GM19395 (cell line): ENCODE results near the gene MERTK.
"Not testable (repeated sequence)": the region's sequence is repeated elsewhere in the genome, so short reads cannot be mapped to it uniquely, and the experiment has no call there.

ENCODE experiments used
- ATAC-seq: cut with Tn5 transposase; IDR thresholded peaks from one replicate; pipeline ENCODE4 v1.9.1; 2021; ENCODE audit warnings: mild to moderate bottlenecking, moderate library complexity; ENCODE audit not compliant: unreplicated experiment

Gene MERTK

DNA sequence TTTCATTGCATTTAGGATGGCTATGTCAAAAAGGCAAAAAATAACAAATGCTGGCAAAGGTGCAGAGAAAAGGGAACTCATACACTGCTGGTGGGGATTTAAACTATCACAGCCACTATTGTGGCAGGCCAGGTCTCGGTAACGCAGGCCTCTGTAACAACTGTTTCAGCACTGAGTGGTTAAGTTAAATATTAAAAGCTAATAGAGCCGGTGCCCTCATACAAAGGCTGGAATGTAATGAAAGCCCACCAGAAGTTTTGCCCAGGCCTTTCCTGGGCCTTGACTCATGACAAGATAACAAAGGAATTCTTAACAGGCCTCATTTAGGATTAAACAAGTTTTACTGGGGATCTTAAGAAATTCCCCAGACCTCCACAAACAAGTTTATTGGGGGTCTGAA is 10.7 kb downstream of the MERTK start:
- no peak for ATAC-seq

DNA sequence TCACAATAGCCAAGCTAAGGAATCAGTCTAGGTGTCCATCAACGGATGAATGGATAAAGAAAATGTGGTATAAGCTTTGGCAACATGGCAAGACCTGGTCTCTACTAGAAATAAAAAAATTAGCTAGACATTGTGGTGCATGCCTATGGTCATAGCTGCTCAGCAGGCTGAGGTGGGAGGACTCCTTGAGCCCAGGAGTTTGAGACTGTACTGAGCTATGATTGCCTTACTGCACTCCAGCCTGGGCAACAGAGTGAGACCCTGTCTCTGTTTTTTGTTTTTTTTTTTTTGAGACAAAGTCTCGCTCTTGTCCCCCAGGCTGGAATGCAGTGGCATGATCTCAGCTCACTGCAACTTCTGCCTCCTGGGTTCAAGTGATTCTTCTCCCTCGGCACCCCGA is 11.6 kb downstream of the MERTK start:
- ATAC-seq: not testable (repeated sequence)

- no peak for ATAC-seq
Observed at GRCh38 chr2:111910609-111911277, 12.3 kb downstream of the MERTK start.

- ATAC-seq: not testable (repeated sequence)
Observed at GRCh38 chr2:111911295-111911977, 13.0 kb downstream of the MERTK start.

GRCh38 chr2:111912547-111912946 is 14.1 kb downstream of the MERTK start:
- no peak for ATAC-seq

- no peak for ATAC-seq
Observed at GRCh38 chr2:111917106-111917505, 18.7 kb downstream of the MERTK start.

GRCh38 chr2:111918383-111918806 is 20.0 kb downstream of the MERTK start:
- ATAC-seq: no peak

DNA sequence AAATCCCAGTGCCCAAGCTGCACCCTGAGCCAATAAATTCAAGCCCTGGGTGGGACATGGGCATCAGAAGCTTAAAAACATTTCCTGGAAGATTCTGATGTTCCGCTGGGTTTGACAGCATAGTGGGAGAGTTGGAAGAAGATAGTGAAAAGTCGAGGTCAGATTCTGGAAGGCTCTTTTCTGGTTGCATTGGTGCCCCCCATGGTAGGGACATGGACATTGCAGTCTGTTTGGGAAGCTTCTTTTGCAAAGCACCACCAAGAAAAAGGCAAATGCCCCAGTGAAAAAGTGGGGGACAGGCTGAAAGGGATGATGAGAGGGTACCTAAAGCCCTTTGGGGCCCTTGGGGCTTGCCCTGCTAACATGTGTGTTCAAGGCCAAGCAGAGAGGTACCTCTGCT is 21.0 kb downstream of the MERTK start:
- no peak for ATAC-seq

GRCh38 chr2:111919794-111920608 is 21.6 kb downstream of the MERTK start:
- ATAC-seq: no peak

DNA sequence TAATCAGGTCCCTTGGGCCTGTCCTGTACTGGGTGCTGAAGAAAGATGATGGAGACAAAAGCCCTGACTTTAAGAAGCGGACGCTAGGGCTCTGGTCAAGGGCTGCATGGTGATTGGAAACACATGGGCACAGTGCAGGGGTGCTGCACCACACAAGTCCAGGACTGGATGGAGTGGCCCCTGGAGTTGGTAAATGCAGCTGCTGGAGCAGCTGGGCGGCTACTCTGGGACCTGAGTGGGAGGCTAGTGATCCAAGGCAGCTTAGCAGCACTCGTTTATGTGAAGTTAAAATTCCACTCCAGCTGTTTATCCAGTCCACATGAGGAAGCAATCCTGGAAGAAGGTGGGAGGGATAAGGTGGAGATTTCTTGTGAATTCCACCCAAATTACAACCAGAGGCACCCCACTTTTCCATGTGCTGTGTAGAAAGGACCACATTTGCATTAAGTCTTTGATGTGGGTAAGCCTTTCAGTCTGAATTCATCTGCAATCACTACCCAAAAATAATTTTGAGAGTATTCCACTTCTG is 24.9 kb downstream of the MERTK start:
- ATAC-seq: no peak

DNA sequence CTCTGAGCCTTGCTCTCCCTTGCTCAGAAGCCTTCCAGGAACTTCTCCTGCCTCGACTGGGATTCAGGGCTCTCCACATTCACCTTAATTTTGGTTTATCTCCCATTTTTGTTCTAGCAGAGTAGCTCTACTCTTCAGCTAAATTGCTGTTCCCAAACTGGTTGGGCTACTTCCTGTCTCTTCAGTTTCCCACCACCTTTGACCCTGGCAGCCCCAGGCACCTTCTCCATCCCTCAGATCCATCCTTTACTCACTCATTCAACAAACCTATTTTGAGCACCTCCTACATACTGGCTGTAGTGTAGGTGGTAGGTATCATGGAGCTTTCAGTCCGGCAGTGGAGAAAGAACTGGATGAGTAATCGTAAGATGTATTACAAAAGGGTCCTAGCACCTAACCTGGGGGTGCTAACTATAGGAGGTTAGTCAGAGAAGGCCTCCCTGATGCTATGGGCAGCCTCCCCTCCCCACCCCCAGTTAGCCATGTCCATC is 26.3 kb downstream of the MERTK start:
- ATAC-seq: no peak

- no peak for ATAC-seq
Observed at GRCh38 chr2:111927723-111928122, 29.3 kb downstream of the MERTK start.

GRCh38 chr2:111930409-111930808 is 32.0 kb downstream of the MERTK start:
- ATAC-seq: no peak

GRCh38 chr2:111930875-111931274 is 32.5 kb downstream of the MERTK start:
- ATAC-seq: no peak

DNA sequence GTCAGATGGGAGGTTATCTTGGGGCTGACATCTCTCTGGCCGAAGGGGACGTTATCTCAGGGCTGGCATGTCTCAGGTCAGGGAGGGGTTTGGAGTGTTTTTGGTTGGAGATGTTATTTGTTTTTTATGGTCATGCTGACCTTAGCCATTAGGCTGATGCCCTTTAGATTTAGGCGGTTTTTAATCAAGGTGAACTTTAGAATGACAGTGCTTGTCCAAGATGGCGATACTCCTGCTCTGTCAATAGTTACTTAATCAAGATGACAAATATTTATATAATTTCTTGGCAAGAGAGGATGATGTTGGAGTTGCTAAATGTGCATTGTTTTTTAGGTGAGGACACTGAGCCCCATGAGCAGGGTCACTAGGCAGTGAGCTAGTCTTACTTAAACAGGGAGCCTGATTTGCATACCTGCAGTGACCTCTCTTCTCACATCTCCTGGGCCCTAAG is 34.5 kb downstream of the MERTK start:
- no peak for ATAC-seq

DNA sequence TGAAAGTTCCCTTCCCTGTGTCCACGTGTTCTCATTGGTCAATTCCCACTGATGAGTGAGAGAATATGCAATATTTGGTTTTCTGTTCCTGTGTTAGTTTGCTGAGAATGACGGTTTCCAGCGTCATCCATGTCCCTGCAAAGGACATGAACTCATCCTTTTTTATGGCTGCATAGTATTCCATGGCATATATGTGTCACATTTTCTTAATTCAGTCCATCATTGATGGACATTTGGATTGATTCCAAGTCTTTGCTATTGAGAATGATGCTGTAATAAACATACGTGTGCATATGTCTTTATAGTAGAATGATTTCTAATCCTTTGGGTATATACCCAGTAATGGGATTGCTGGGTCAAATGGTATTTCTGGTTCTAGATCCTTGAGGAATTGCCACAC is 35.5 kb downstream of the MERTK start:
- ATAC-seq: not testable (repeated sequence)

- no peak for ATAC-seq
Observed at GRCh38 chr2:111936881-111937280, 38.5 kb downstream of the MERTK start.

DNA sequence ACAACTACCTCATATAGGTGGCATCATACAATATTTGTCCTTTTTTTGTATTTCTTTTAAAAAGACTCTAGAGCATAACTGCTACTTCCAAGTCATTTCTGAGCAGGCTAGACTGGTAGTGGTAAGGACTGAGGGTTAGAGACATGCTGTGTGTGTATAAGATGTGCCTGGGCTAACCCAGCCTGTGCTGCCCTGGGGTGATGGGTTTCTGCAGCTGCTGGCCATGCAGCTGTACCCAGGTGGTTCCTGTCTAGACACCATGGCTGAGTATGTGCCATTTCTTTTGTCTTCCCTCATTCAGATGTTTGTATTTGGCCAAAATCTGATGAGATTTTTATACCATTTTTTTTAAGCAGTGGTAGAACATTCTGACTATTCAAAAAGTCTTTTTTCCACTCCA is 40.0 kb downstream of the MERTK start:
- no peak for ATAC-seq

- ATAC-seq: no peak
Observed at GRCh38 chr2:111940333-111941196, 42.2 kb downstream of the MERTK start.

GRCh38 chr2:111941531-111941930 is 43.1 kb downstream of the MERTK start:
- ATAC-seq: no peak
